H1 (cell line): Measurements from ENCODE around the gene NBPF1.
"Not testable (repeated sequence)": the region's sequence is repeated elsewhere in the genome, so short reads cannot be mapped to it uniquely, and the experiment has no call there.

Experiments used
- CTCF ChIP-seq, 3 experiments: IDR thresholded peaks; 1 replicate in 2 of 3; 2 replicates in 1 of 3; pipeline versions ENCODE4 v1.5.1 to v1.6.1; 2011; ENCODE audit warnings: low read length in 3 of 3, mild to moderate bottlenecking in 3 of 3, inconsistent platforms in 2 of 3, low read depth in 1 of 3, moderate library complexity in 1 of 3; ENCODE audit not compliant: insufficient read depth in 1 of 3; ENCODE audit errors: control extremely low read depth in 1 of 3
- EGR1 ChIP-seq: IDR thresholded peaks from 2 replicates; pipeline ENCODE4 v1.6.1; 2011; ENCODE audit warnings: low read depth, low read length, borderline replicate concordance
- EZH2 ChIP-seq: fragments of 200-600 bp; sonication (generic); IDR thresholded peaks from 2 replicates; pipeline ENCODE4 v1.7.1; 2012; ENCODE audit warnings: low read depth, mild to moderate bottlenecking, moderate library complexity, low read length, inconsistent platforms; ENCODE audit not compliant: severe bottlenecking
- GABPA ChIP-seq: IDR thresholded peaks from 2 replicates; pipeline ENCODE4 v1.6.1; 2011; ENCODE audit warnings: mild to moderate bottlenecking, low read length, moderate library complexity, borderline replicate concordance; ENCODE audit not compliant: insufficient read depth
- HDAC6 ChIP-seq: IDR thresholded peaks from one replicate; pipeline ENCODE4 v1.7.1; 2012; ENCODE audit warnings: low read depth, mild to moderate bottlenecking, inconsistent platforms, low read length, moderate library complexity
- PHF8 ChIP-seq: fragments of 200-600 bp; sonication (generic); conservative IDR thresholded peaks from 2 replicates; pipeline ENCODE4 v1.7.1; 2012; ENCODE audit warnings: low read depth, mild to moderate bottlenecking, inconsistent platforms, low read length, moderate library complexity
- RNF2 ChIP-seq: fragments of 200-900, 300-1000 bp; sonication (generic); IDR thresholded peaks from 2 replicates; pipeline ENCODE4 v1.7.1; 2016; ENCODE audit warnings: borderline replicate concordance, low read depth, mild to moderate bottlenecking, antibody characterized with exemption, low read length; ENCODE audit not compliant: poor library complexity, severe bottlenecking; ENCODE audit errors: missing control alignments
- SIN3A ChIP-seq, 2 experiments: IDR thresholded peaks in 1 of 2; conservative IDR thresholded peaks in 1 of 2; 2 replicates each; pipeline ENCODE4 v1.6.1; 2011 to 2012; ENCODE audit warnings: low read length in 2 of 2, improper control_type of control experiment in 1 of 2, low read depth in 1 of 2, mild to moderate bottlenecking in 1 of 2
- SIX5 ChIP-seq: IDR thresholded peaks from 2 replicates; pipeline ENCODE4 v1.6.1; 2011; ENCODE audit warnings: mild to moderate bottlenecking, low read depth, low read length
- SRF ChIP-seq: IDR thresholded peaks from 2 replicates; pipeline ENCODE4 v1.6.1; 2011; ENCODE audit warnings: mild to moderate bottlenecking, low read depth, low read length, moderate library complexity
- TAF1 ChIP-seq: IDR thresholded peaks from 2 replicates; pipeline ENCODE4 v1.6.1; 2011; ENCODE audit warnings: mild to moderate bottlenecking, low read depth, low read length

GRCh38 chr1:16537528-16537927 lies 75.8 kb downstream of the NBPF1 start:
- not testable (repeated sequence) for TF ChIP-seq SRF; CTCF (IDR thresholded peaks at IDR 0.05; ENCODE audit: control extremely low read depth in 1 of 3, insufficient read depth in 1 of 3, low read depth in 1 of 3, low read length in 3 of 3); EGR1; RNF2; SIX5; SIN3A (conservative IDR thresholded peaks at IDR 0.05 in 1 of 2, IDR thresholded peaks at IDR 0.05 in 1 of 2; ENCODE audit: low read depth in 1 of 2, low read length in 2 of 2); EZH2; GABPA; PHF8; TAF1; HDAC6
